HG03354 (cell line): ENCODE results near the gene KPNA1.
"Not testable (repeated sequence)": the region's sequence is repeated elsewhere in the genome, so short reads cannot be mapped to it uniquely, and the experiment has no call there.

Experiments used
- ATAC-seq: cut with Tn5 transposase; IDR thresholded peaks from one replicate; pipeline ENCODE4 v1.9.1; 2021; ENCODE audit warnings: mild to moderate bottlenecking; ENCODE audit not compliant: unreplicated experiment, poor library complexity, severe bottlenecking

The KPNA1 gene

GRCh38 chr3:122523317-122523716 is 8.6 kb upstream of the KPNA1 start:
- ATAC-seq = no peak

DNA sequence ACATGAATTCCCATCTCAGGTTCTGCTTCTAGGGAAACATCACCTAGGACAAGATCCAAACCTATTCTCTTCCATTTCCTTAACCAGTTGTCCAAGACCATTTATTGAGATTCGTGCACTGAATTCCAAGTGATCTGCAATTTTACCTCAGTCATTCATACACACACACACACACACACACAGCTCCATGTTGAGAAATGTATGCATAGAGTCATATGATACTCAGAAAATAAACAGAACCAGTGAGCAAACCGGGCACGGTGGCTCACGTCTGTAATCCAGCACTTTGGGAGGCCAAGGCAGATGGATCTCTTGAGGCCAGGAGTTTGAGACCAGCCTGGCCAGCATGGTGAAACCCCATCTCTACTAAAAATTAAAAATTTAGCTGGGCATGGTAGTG is 6.1 kb upstream of the KPNA1 start:
- ATAC-seq = no peak

- ATAC-seq = no peak
These were observed 5.0 kb upstream of the KPNA1 start for GRCh38 chr3:122519693-122520092.

DNA sequence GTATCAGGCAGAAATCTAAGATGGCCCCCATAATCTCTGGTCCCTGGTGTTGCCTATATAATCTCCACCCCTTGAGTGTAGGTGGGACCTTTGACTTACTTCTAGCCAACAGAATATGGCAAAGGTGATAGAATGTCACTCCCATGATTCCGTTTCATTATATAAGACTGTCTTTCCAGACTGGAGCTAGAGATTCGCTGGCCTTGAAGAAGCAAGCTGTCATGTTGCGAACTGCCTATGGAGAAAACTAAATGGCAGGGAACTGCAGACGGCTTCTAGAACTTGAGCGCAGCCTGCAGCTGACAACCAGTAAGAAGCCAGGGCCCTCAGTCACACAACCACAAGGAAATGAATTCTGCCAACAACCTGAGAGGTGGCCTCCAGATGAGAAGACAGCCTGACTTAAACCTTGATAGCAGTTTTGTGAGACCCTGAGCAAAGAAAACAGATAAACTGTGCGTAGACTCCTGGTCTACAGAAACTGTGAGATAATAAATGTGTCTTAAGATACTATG is 2.2 kb upstream of the KPNA1 start:
- ATAC-seq = no peak

GRCh38 chr3:122515870-122516269 is 1.1 kb upstream of the KPNA1 start:
- no peak for ATAC-seq

DNA sequence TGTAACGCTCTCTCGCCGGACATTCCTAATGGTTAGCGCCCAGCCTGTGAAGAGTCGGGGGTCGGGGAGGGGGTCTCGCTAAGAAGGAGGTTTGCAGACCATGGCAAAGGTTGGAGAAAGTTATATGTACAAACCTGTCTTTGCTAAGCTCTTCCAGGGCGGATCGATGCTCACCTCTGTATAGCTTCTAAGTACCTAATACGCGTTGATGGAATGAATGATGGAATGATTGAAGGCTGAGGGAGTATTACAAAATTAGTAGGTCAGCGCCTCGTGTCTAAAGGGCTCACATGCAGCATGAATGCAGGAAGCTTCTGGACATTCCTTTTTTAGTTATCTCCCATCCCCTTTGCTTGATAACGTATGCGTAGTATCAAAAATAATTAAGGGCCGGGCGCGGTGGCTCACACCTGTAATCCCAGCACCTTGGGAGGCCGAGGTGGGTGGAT is 305 bp upstream of the KPNA1 start:
- no peak for ATAC-seq

DNA sequence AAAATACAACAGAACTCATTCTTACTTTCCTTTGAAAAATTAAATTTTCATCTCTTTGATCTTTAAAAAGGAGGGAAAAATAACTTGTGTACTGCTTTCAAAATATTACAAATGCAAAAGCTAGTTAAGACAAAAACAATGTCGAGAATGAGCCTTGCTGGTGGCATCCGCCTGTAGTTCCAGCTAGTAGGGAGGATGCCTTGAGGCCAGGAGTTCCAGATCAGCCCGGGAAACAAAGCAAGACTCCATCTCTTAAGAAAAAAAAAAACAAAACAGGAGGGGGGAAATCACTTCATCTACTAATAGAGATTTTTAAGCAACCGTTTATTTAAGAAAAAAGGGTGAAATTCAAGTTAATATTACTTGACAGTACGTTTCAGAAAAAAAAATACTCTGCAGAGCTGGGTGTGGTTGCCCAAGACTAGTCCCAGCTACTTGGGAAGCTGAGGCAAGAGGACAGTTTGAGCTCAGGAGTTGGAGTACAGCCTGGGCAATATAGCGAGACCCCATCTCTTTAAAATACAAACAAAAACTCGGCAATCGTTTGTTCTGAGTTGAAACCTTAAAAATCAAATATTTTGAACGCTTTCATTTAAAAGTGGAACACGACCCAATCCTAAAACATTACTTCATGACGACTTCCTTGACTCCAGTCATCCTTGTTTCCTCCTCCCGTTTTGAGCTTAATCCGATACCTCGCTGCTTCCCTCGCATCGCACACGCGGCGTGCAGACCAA is 1.2 kb downstream of the KPNA1 start:
- no peak for ATAC-seq

DNA sequence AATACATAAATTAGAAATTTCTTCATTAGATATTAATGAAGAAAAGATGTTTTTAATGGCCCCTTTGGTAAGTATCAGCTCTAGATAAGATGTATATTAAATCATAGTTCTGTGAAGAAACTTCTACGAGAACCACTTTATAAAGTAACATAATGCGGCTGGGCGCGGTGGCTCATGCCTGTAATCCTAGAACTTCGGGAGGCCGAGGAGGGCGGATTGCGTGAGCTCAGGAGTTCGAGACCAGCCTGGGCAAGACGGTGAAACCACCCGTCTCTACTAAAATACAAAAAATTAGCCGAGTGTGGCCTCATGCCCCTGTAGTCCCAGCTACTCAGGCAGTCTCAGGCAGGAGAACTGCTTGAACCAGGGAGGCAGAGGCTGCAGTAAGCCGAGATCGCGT is 2.5 kb downstream of the KPNA1 start:
- ATAC-seq = no peak

DNA sequence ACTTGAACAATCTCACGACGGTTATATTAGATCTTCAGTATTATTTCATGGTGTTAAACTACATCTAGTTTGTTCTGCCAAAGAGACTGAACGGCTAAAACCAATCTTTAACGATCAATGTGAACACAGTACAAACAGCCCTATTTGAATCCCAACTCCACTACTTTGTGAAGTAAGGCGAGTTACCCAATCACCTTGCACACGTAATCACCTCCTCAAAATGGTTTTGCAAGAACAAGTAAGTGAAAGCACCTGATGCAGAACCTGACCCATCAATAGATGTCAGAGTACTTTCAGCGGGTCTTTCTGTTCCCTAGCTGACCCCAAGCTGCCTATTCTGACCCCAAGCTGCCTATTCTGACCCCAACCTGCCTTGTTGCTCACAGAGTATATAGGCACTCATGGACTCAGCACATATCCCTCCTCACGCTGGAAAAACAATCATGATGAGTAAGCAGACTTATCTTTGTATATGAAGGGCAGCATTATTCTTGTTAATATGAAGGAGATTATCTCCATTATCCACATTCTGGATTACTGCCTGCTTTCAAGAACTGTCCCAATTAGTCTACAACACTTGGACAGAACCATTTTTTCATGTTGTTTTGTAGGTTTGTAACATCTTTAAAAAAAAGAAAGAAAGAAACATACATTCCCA is 3.7 kb downstream of the KPNA1 start:
- no peak for ATAC-seq

GRCh38 chr3:122508944-122509343 is 5.8 kb downstream of the KPNA1 start:
- not testable (repeated sequence) for ATAC-seq

DNA sequence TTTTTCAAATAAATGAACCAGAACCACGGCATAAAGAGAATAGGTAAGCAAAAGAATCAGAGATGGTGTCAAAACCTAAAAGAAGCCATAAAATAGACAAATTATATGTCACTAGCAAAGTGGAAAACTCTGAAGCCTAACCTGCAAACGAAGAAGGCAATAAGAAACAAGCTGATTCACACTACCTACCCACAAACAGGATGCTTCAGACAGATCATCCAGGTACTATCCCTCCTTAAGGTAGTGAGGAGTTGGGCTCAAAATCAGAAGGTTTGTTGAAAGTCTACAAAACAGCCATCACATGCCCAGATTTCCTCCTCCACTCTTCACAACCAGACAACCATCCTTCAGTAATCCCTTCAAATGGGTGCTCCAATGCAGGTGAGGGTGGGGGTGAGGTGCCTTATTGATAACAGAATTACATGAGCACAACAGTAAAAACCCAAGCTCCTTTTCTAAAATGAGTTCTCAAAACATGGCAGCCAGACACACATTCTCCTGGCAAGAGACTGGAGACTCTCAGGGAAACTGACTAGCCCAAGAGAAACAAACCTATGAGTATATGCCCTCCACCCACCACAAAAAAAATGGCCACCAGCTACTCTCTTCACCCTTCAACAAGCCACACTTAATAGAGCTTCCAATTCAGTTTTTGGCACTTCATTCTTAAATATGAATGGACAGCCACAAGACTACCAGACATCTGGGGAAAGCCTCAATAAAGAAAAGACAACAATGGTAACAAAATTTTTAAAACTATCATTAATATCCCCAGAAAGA is 6.4 kb downstream of the KPNA1 start:
- ATAC-seq = no peak

- no peak for ATAC-seq
These were observed 8.3 kb downstream of the KPNA1 start for GRCh38 chr3:122506450-122506849.

DNA sequence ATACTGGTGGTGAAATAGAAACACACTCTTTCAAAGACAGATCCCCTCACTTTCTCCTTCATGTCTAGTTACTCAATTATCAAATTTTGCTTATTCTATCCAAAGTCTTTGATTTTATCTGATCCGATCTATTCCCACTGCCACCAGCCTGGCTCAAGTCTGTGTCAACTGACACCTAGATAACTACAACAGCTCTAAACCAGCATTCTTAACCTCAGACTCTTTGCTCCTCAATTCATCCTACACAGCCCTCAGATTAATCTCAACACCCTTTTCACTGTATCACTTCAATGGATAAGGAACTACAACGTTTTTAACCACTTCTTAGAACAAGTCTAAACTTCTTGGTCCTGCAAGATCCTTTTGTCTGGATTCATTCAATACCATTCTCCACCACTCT is 9.1 kb downstream of the KPNA1 start:
- ATAC-seq = no peak

GRCh38 chr3:122502941-122503340 is 11.8 kb downstream of the KPNA1 start:
- ATAC-seq = no peak

DNA sequence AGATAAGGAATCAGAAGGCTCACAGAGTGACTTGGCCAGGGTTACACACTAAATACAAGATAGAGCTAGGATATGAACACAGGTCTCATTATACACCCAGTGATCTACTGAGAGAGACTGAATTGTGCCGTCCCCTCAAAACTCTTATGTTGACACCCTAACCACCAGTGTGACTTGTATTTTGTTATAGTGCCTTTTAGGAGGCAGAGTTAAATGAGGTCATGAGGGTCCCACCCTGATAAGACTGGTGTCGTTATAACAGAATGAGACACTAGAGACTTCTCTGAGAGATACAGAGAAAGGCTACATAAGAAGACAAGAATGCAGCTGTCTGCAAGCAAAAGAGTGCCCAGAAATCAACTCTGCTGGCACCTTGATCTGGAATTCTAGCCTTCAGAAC is 12.6 kb downstream of the KPNA1 start:
- ATAC-seq = no peak

DNA sequence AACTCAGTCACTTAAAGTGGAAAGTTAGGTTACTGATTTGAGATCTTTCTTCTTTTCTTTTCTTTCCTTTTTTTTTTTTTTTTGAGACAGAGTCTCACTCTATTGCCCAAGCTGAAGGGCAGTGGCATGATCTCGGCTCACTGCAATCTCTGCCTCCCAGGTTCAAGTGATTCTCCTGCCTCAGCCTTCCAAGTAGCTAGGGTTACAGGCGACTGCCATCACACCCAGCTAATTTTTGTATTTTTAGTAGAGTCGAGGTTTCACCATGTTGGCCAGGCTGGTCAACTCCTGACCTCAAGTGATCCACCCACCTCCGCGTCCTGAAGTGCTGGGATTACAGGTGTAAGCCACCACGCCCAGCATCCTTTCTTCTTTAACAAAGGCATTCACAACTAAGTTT is 13.8 kb downstream of the KPNA1 start:
- ATAC-seq = not testable (repeated sequence)

DNA sequence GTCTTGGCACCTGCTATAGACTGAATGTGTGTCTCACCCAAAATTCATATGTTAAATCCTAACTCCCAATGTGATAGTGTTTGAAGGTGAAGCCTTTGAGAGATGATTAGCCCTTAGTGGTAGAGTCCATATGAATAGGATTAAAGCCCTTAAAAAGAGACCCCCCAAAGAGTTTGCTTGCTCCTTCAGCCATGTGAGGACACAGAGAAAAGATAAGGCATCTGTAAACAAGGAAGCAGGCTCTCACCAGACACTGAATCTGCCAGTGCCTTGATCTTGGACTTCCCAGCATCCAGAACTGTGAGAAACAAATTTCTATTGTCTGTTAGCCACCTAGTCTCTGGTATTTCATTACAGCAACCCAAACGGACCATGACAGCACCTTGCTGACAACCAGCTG is 16.6 kb downstream of the KPNA1 start:
- peak; percentile 5 for ATAC-seq

GRCh38 chr3:122497425-122497824 is 17.3 kb downstream of the KPNA1 start:
- ATAC-seq = peak; percentile 89

DNA sequence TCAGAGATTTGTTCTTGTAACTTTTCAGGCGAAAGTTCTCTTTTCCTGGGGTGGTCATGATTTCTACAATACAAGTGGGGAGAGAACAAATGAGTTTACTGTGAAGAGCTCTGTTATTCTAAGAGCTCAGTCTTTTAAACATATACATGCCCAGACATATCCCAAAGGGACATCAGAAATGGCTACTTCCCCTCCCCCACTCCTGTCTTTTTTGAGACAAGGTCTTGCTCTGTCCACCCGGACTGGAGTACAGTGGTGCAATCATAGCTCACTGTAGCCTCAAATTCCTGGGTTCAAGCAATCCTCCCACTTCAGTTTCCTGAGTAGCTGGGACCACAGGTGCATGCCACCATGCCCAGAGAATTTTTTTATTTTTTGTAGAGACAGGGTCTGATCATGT is 18.2 kb downstream of the KPNA1 start:
- ATAC-seq = no peak

GRCh38 chr3:122493296-122493695 is 21.4 kb downstream of the KPNA1 start:
- ATAC-seq = no peak
